Mesothelial cell of epicardium (in vitro differentiated cells): ENCODE data around the gene TMEM14C. TPM values are rescaled to one million over a fixed set of nuclear protein-coding genes. Genes with fewer than 3 reads are reported as not detected.

Experiments
- DNase-seq, 2 experiments: peaks; one replicate each; pipeline ENCODE4 v3.0.0; 2021; ENCODE audit warnings: low spot score in 2 of 2; ENCODE audit not compliant: unreplicated experiment in 2 of 2
- H3K27ac Mint-ChIP-seq: 2 replicates; pipeline ENCODE4 v1.8.0; 2021; ENCODE audit warnings: mixed read lengths
- H3K27me3 Mint-ChIP-seq: 2 replicates; pipeline ENCODE4 v1.8.0; 2021; ENCODE audit warnings: low read depth, mixed read lengths
- H3K36me3 Mint-ChIP-seq: 2 replicates; pipeline ENCODE4 v1.8.0; 2021; ENCODE audit warnings: mixed read lengths
- H3K4me1 Mint-ChIP-seq: 2 replicates; pipeline ENCODE4 v1.8.0; 2021; ENCODE audit warnings: mixed read lengths
- H3K4me3 Mint-ChIP-seq: 2 replicates; pipeline ENCODE4 v1.8.0; 2021; ENCODE audit warnings: mild to moderate bottlenecking, moderate library complexity, mixed read lengths
- H3K9me3 Mint-ChIP-seq: 2 replicates; pipeline ENCODE4 v1.8.0; 2021; ENCODE audit warnings: mixed read lengths
- total RNA-seq: library from RNA; stranded (reverse); gene quantifications from 3 replicates; pipeline ENCODE4 v1.2.1, GENCODE V29; 2021
- TF ChIP-seq, protein P1 (sequence below): fragments of 200-600 bp; sonication (generic); IDR thresholded peaks from one replicate; pipeline ENCODE4 v1.5.0; 2021; ENCODE audit warnings: antibody characterized with exemption; ENCODE audit not compliant: unreplicated experiment

Gene TMEM14C
- total RNA-seq, 1 donor from 2014 or later: 74.4 TPM

DNA sequence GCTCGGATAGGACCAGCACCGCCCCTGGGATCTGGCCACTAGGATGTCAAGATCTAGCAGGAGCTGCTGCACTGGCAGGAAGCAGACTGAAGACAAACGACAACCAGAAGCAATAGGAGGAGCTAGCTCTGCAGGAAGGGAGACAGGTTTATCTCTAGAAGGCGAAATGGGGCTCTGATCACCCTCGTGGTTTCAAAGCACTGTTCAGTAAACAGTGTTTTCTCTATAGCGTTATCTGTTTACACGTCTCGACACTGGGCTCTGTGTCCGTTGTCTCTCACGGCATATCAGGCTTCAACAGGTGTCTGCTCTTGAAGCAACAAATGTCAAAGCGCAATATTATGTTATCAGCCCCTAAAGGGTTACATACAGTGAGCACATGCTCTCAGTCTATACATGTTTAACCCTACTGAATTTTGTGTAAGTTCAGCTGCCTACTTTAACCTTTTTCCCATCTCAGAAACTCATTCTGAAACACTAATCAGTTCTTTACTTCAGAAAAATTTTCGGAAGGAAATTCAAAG, 48.6 kb downstream of the TMEM14C start:
- no peaks in the 10 kb centered on the region for H3K27me3 Mint-ChIP-seq
- TF ChIP-seq, protein P1, sequence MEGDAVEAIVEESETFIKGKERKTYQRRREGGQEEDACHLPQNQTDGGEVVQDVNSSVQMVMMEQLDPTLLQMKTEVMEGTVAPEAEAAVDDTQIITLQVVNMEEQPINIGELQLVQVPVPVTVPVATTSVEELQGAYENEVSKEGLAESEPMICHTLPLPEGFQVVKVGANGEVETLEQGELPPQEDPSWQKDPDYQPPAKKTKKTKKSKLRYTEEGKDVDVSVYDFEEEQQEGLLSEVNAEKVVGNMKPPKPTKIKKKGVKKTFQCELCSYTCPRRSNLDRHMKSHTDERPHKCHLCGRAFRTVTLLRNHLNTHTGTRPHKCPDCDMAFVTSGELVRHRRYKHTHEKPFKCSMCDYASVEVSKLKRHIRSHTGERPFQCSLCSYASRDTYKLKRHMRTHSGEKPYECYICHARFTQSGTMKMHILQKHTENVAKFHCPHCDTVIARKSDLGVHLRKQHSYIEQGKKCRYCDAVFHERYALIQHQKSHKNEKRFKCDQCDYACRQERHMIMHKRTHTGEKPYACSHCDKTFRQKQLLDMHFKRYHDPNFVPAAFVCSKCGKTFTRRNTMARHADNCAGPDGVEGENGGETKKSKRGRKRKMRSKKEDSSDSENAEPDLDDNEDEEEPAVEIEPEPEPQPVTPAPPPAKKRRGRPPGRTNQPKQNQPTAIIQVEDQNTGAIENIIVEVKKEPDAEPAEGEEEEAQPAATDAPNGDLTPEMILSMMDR: no peak

DNA sequence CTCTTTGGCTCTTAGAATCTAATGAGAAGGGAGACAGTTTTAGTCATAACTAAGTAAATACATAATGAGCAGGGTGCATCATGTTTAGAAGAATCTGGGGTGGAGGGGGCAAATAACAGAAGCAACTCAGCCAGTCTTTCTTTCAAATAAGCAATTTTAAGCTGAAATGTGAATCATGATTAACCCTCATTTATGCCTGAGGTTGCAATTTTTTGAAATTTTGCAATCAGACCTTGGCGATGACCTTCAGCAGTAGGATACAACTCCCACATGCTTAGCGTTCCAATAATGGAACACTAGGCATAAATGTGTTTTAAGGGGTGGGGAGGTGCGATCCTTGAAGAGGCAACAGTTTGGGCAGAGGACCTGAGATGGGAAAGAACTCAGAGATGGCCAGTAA, 55.4 kb downstream of the TMEM14C start:
- Mint-ChIP-seq H3K36me3 (peaks cover 36% of the 10 kb centered on the region), H3K4me1 (no peaks in the 10 kb centered on the region), H3K27me3 (no peaks in the 10 kb centered on the region), H3K4me3 (no peak overlapping the region), H3K27ac (no peak overlapping the region), H3K9me3 (no peaks in the 10 kb centered on the region)
- TF ChIP-seq, protein P1: no peak
- no peak for DNase-seq

More for the DNA sequence above, 48.6 kb downstream of the TMEM14C start:
- H3K27ac Mint-ChIP-seq: no peak overlapping the region
- H3K36me3 Mint-ChIP-seq: peaks cover 30% of the 10 kb centered on the region
- no peaks in the 10 kb centered on the region for H3K4me1 Mint-ChIP-seq
- no peak overlapping the region for H3K4me3 Mint-ChIP-seq
- no peak for DNase-seq
- H3K9me3 Mint-ChIP-seq: no peaks in the 10 kb centered on the region

DNA sequence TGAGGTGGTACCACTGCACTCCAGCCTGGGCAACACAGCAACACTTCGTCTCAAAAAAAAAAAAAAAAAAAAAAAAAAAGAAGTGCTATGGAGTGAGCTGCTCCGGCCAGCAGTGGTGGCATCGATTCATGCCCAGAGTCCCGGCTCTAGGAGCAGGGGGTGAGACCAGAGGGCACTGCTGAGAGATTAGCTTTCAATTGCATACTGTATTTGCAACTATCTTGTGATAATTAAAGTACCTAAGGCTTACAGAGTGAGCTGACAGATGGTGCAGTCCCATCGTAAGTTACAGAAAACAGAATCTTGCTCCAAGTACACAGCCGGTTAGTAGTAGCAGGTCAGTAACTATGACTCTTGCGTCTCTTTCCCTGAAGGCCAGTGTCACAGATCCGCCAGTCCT, 56.2 kb downstream of the TMEM14C start:
- peaks cover 39% of the 10 kb centered on the region for H3K36me3 Mint-ChIP-seq
- H3K27me3 Mint-ChIP-seq: no peaks in the 10 kb centered on the region
- DNase-seq: no peak
- H3K27ac Mint-ChIP-seq: no peak overlapping the region
- H3K4me3 Mint-ChIP-seq: no peak overlapping the region
- TF ChIP-seq, protein P1: no peak
- no peaks in the 10 kb centered on the region for H3K4me1 Mint-ChIP-seq
- H3K9me3 Mint-ChIP-seq: no peaks in the 10 kb centered on the region

Other genes with a start within 250 kb of the TMEM14C start
- 29.3 to 35.0 TPM (median 32.2 TPM) in 3 replicates for gene GCNT2, start 201.7 kb upstream of the TMEM14C start, total RNA-seq
- 3.1 to 4.6 TPM (median 3.8 TPM) in 3 replicates for gene C6orf52, start 28.5 kb upstream of the TMEM14C start, total RNA-seq
- gene PAK1IP1, start 28.1 kb upstream of the TMEM14C start, total RNA-seq: 14.7 to 16.8 TPM (median 15.5 TPM) in 3 replicates
- 56.1 to 58.5 TPM (median 57.3 TPM) in 3 replicates for gene TMEM14B, start 24.7 kb downstream of the TMEM14C start, total RNA-seq
- 0.14 to 0.25 TPM (median 0.24 TPM) in 3 replicates for gene MAK, start 115.5 kb downstream of the TMEM14C start, total RNA-seq
- gene GCM2, start 159.0 kb downstream of the TMEM14C start, total RNA-seq: not detected in 3 replicates
- gene SYCP2L, start 164.0 kb downstream of the TMEM14C start, total RNA-seq: 16.6 to 20.1 TPM (median 19.9 TPM) in 3 replicates